Gastrocnemius medialis (tissue), 4 donors: ENCODE results near the gene MAML3. TPM values are rescaled to one million over a fixed set of nuclear protein-coding genes. Genes with fewer than 3 reads are reported as not detected.

Experiments used
- ATAC-seq, 2 donors: fragments of 150-250 bp; one replicate each; pipeline ENCODE4 v1.9.1; 2016
- DNase-seq, 2 donors: peaks; one replicate each; pipeline ENCODE4 v3.0.0-alpha.2; 2019
- H3K27ac ChIP-seq, 4 donors: fragments of 200-600 bp; sonication (generic); 1 replicate in 1 of 4; 2 replicates in 3 of 4; pipeline ENCODE4 v1.5.1; 2016 to 2018; ENCODE audit warnings: mild to moderate bottlenecking in 2 of 4, moderate library complexity in 1 of 4
- H3K27me3 ChIP-seq, 3 donors: fragments of 200-600 bp; sonication (generic) in 2 of 3; 1 replicate in 1 of 3; 2 replicates in 2 of 3; pipeline versions ENCODE4 v1.5.1 to v1.6.0; 2016 to 2019; ENCODE audit warnings: mild to moderate bottlenecking in 1 of 3, moderate library complexity in 1 of 3
- H3K36me3 ChIP-seq, 2 donors: fragments of 200-600 bp; sonication (generic) in 1 of 2; one replicate each; pipeline ENCODE4 v1.5.1; 2017 to 2018
- H3K4me1 ChIP-seq, 2 donors: fragments of 200-600 bp; sonication (generic) in 1 of 2; one replicate each; pipeline ENCODE4 v1.5.1; 2016 to 2017; ENCODE audit warnings: mild to moderate bottlenecking in 2 of 2
- H3K4me3 ChIP-seq, 4 donors: fragments of 200-600 bp; sonication (generic) in 3 of 4; 1 replicate in 1 of 4; 2 replicates in 3 of 4; pipeline ENCODE4 v1.5.1; 2016 to 2019; ENCODE audit warnings: mild to moderate bottlenecking in 2 of 4
- H3K9me3 ChIP-seq, 3 donors: fragments of 200-600 bp; sonication (generic) in 2 of 3; 1 replicate in 1 of 3; 2 replicates in 2 of 3; pipeline ENCODE4 v1.5.1; 2016 to 2019
- POLR2A ChIP-seq, 2 donors: fragments of 450-650 bp; IDR thresholded peaks; one replicate each; pipeline ENCODE4 v1.6.1; 2017; ENCODE audit warnings: antibody characterized with exemption in 2 of 2, mild to moderate bottlenecking in 2 of 2, moderate library complexity in 2 of 2
- in situ Hi-C, 4 donors: fragments of 200-750 bp; cut with MboI; loops; one replicate each; pipeline versions ENCODE4 v1.15.0 to v1.8.0; 2017; ENCODE audit warnings: low sequenced_read_pairs in 4 of 4
- intact Hi-C: fragments of 100-400 bp; cut with DNase I; formaldehyde crosslinking; loops from one replicate; pipeline ENCODE4 v1.15.1; 2023; ENCODE audit warnings: low total_unique reads
- total RNA-seq, 4 donors: library from RNA; depleted of rRNA; stranded (reverse); fragments of >200 nt; gene quantifications; one replicate each; pipeline versions ENCODE4 v1.1.0 to v1.2.3, GENCODE V29; 2016
- TF ChIP-seq, protein P1 (sequence below), 5 experiments: fragments of 450-650 bp in 3 of 5; fragments of 200-600 bp in 2 of 5; sonication (generic) in 2 of 5; IDR thresholded peaks in 4 of 5; conservative IDR thresholded peaks in 1 of 5; 1 replicate in 4 of 5; 2 replicates in 1 of 5; pipeline ENCODE4 v1.5.1; 2016 to 2019; ENCODE audit warnings: antibody characterized with exemption in 5 of 5, mild to moderate bottlenecking in 3 of 5, moderate library complexity in 3 of 5

Gene MAML3
- total RNA-seq, 4 donors from 2014 or later, result 0.98 to 1.5 (median 1.4) TPM

DNA sequence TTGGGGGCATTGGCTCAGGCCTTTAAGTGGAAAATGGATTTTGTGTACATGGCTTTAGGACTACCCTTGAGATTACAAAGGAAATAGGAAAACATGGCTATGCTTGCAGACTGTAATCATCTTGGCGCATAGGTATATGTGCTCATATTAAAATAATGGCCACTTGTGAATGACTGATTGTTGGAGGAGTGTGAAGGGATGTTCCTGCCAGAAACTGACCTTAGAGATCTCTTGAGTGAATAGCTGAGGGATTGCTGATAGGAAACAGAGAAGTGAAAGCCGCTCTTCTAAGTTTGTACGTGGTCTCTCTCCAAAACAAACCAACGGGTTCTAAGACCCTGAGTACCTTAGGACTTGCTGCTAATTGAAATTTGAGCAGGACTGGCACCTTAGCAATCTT lies 302.3 kb downstream of the MAML3 start:
- intact Hi-C loops (no loop called here), in situ Hi-C loops (no loop called here)
- TF ChIP-seq, protein P1, sequence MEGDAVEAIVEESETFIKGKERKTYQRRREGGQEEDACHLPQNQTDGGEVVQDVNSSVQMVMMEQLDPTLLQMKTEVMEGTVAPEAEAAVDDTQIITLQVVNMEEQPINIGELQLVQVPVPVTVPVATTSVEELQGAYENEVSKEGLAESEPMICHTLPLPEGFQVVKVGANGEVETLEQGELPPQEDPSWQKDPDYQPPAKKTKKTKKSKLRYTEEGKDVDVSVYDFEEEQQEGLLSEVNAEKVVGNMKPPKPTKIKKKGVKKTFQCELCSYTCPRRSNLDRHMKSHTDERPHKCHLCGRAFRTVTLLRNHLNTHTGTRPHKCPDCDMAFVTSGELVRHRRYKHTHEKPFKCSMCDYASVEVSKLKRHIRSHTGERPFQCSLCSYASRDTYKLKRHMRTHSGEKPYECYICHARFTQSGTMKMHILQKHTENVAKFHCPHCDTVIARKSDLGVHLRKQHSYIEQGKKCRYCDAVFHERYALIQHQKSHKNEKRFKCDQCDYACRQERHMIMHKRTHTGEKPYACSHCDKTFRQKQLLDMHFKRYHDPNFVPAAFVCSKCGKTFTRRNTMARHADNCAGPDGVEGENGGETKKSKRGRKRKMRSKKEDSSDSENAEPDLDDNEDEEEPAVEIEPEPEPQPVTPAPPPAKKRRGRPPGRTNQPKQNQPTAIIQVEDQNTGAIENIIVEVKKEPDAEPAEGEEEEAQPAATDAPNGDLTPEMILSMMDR (IDR thresholded peaks at IDR 0.05 in 4 of 5, conservative IDR thresholded peaks at IDR 0.05 in 1 of 5), result no peak
- TF ChIP-seq POLR2A (IDR thresholded peaks at IDR 0.05), result no peak
- Histone ChIP-seq H3K27me3 (no peaks in the 10 kb centered on the region), H3K27ac (no peak overlapping the region), H3K4me3 (no peak overlapping the region), H3K36me3 (no peaks in the 10 kb centered on the region), H3K9me3 (no peaks in the 10 kb centered on the region), H3K4me1 (peaks cover 0 to 2% of the 10 kb centered on the region in 2 donors)
- DNase-seq, result no peak
- no peak for ATAC-seq

DNA sequence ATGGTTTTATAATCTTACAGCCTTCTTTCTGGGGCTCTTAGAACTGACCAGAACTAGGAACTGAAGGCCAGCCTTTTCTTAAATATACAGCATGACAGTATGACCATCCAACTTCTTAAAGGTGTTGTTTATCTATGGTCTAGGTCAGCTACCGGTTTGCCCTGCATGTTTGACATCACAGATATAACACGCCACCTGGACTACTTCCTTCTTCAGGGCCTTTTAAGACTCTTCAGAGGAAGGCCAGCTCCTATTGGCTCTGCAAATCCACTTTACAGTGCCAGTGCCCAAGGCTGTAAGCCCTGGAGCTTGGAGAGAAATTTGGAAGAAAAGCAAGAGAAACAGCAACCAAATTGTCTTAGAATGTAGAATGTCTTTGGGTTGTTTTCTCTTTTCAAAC lies 302.9 kb downstream of the MAML3 start:
- intact Hi-C loops (no loop called here), in situ Hi-C loops (no loop called here)
- H3K36me3 ChIP-seq, result no peaks in the 10 kb centered on the region
- H3K9me3 ChIP-seq, result no peaks in the 10 kb centered on the region
- no peak for TF ChIP-seq POLR2A (IDR thresholded peaks at IDR 0.05)
- TF ChIP-seq, protein P1 (IDR thresholded peaks at IDR 0.05 in 4 of 5, conservative IDR thresholded peaks at IDR 0.05 in 1 of 5), result no peak
- no peaks in the 10 kb centered on the region for H3K27me3 ChIP-seq
- H3K27ac ChIP-seq, result no peak overlapping the region
- ATAC-seq (no peak), DNase-seq (no peak)
- H3K4me1 ChIP-seq, result no peaks in the 10 kb centered on the region
- no peak overlapping the region for H3K4me3 ChIP-seq

DNA sequence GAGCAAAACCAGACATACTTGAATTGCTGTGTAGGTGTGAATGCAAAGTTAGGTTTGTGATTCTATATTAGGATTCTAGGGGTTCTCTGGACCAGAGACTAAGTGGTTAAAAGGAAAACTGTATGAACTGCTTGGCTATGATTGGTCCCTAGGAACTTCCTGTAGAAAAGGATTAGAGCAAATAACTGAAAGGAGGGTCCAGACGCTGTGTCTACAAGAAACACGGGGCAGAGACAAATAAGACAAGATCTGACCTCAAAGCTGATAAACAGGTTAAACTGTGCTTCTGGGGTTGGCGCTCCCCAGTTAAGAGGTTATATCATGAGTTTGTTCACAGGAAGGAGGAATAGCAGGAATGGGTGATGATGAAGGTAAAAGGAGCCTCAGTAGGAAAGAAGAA lies 304.8 kb downstream of the MAML3 start:
- Histone ChIP-seq H3K27ac (no peak overlapping the region), H3K4me1 (no peaks in the 10 kb centered on the region), H3K27me3 (no peaks in the 10 kb centered on the region), H3K4me3 (no peak overlapping the region), H3K36me3 (no peaks in the 10 kb centered on the region), H3K9me3 (no peaks in the 10 kb centered on the region)
- TF ChIP-seq, protein P1 (IDR thresholded peaks at IDR 0.05 in 4 of 5, conservative IDR thresholded peaks at IDR 0.05 in 1 of 5), result no peak
- no peak for TF ChIP-seq POLR2A (IDR thresholded peaks at IDR 0.05)
- intact Hi-C loops, result no loop called here
- in situ Hi-C loops, result no loop called here
- ATAC-seq (no peak), DNase-seq (no peak)

DNA sequence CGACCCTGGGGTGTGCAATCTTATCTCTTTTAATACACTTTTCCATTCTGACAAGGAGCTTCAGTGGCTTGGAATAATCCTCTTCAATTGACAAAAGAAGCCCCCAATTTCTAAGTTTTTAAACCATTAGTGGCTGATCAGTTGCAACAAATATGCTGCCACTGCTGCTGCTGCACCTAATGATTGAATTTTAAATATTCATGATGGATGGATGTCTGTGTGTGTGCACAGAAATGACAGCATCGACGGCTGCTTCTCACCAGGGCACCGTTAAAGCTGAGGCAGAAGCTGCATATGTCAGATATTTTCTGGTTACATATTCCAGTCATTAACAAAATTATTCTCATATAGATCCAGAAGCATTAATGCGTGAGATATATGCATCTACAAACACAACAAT lies 306.0 kb downstream of the MAML3 start:
- H3K27me3 ChIP-seq, result no peaks in the 10 kb centered on the region
- intact Hi-C loops (no loop called here), in situ Hi-C loops (no loop called here)
- no peak overlapping the region for H3K4me3 ChIP-seq
- no peaks in the 10 kb centered on the region for H3K9me3 ChIP-seq
- ATAC-seq (no peak), DNase-seq (no peak)
- no peaks in the 10 kb centered on the region for H3K4me1 ChIP-seq
- no peak overlapping the region for H3K27ac ChIP-seq
- TF ChIP-seq, protein P1 (IDR thresholded peaks at IDR 0.05 in 4 of 5, conservative IDR thresholded peaks at IDR 0.05 in 1 of 5), result no peak
- TF ChIP-seq POLR2A (IDR thresholded peaks at IDR 0.05), result no peak
- H3K36me3 ChIP-seq, result no peaks in the 10 kb centered on the region

DNA sequence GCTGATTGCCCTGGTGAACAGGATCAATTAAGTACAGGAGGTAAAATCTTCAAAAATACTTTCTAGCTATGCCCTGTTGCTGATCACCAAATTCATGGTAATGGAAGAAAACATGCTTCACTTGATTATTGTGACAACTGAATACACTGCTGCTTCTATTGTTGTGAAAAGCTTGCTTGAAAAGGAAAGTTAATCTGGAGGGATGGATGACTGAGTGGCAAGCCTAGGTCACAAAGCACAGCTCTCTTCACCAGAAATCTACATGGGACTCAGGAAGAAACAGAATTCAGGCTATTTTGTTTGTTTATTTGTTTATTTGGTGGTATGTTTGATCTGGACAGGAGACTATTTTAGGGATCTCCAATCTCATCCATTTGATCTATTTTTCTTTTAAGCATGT lies 306.4 kb downstream of the MAML3 start:
- intact Hi-C loops, result no loop called here

More for the DNA sequence above, 306.4 kb downstream of the MAML3 start:
- Histone ChIP-seq H3K27me3 (no peaks in the 10 kb centered on the region), H3K36me3 (no peaks in the 10 kb centered on the region), H3K4me3 (no peak overlapping the region), H3K27ac (no peak overlapping the region), H3K9me3 (no peaks in the 10 kb centered on the region), H3K4me1 (no peaks in the 10 kb centered on the region)
- no peak for TF ChIP-seq POLR2A (IDR thresholded peaks at IDR 0.05)
- TF ChIP-seq, protein P1 (IDR thresholded peaks at IDR 0.05 in 4 of 5, conservative IDR thresholded peaks at IDR 0.05 in 1 of 5), result no peak
- ATAC-seq (no peak), DNase-seq (no peak)
- in situ Hi-C loops, result no loop called here
